PC-3 (cell line): ENCODE measurements around the gene RERE.

Experiments
- EZH2 ChIP-seq: fragments of 300-600 bp; sonication (generic); IDR thresholded peaks from one replicate; pipeline ENCODE4 v1.6.1; 2017; ENCODE audit warnings: antibody characterized with exemption, mild to moderate bottlenecking, low read length; ENCODE audit not compliant: unreplicated experiment
- EZH2phosphoT487 ChIP-seq: fragments of 300-600 bp; sonication (generic); IDR thresholded peaks from 2 replicates; pipeline ENCODE4 v1.6.1; 2018; ENCODE audit warnings: mild to moderate bottlenecking, antibody characterized with exemption, low read length, borderline replicate concordance
- TF ChIP-seq, protein P1 (sequence below): fragments of 300-600 bp; sonication (generic); conservative IDR thresholded peaks from 2 replicates; pipeline ENCODE4 v1.5.1; 2017; ENCODE audit warnings: antibody characterized with exemption, low read depth, mild to moderate bottlenecking, low read length

DNA sequence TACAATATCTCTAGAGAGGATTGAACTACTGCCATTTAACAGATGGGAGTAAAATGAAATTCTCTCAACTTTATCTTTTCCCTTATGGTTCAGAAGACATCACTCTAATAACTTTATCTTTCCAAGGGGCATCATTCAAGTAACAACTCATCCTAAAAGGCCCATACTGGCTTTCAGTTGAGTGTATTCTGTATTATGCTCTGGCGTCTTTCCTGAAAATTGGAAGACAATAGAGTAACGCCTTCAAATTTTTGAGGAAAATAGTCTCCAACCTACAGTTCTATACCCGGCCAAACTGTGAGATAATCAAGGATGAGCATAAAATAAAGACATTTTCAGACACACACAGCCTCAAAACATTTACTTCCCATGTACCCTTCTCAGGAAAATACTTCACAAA, 103.3 kb downstream of the RERE start:
- TF ChIP-seq, protein P1, sequence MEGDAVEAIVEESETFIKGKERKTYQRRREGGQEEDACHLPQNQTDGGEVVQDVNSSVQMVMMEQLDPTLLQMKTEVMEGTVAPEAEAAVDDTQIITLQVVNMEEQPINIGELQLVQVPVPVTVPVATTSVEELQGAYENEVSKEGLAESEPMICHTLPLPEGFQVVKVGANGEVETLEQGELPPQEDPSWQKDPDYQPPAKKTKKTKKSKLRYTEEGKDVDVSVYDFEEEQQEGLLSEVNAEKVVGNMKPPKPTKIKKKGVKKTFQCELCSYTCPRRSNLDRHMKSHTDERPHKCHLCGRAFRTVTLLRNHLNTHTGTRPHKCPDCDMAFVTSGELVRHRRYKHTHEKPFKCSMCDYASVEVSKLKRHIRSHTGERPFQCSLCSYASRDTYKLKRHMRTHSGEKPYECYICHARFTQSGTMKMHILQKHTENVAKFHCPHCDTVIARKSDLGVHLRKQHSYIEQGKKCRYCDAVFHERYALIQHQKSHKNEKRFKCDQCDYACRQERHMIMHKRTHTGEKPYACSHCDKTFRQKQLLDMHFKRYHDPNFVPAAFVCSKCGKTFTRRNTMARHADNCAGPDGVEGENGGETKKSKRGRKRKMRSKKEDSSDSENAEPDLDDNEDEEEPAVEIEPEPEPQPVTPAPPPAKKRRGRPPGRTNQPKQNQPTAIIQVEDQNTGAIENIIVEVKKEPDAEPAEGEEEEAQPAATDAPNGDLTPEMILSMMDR = no peak
- no peak for TF ChIP-seq EZH2
- no peak for TF ChIP-seq EZH2phosphoT487
